ENCODE data around the gene NDUFB1. TPM values are rescaled to one million over a fixed set of nuclear protein-coding genes. Genes with fewer than 3 reads are reported as not detected.

The NDUFB1 gene
- total RNA-seq, 2 donors from 2014 or later: 167 to 185 TPM

DNA sequence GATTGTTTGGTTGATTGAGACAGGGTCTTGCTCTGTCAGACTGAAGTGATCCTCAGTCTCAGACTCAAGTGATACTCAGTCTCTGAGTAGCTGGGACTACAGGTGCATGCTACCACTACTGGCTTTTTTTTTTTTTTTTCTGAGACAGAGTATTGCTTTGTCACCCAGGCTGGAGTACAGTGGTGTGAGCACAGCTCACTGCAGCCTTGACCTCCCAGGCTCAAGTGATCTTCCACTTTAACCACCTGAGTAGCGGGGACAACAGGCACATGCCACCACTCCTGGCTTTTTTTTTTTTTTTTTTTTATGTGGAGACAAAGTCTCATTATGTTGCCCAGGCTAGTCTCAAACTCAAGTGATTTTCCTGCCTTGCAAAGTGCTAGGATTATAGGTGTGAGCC is 32.1 kb upstream of the NDUFB1 start:
- DNase-seq: no peak
- Histone ChIP-seq H3K36me3 (peaks cover 10% of the 10 kb centered on the region), H3K27ac (no peak overlapping the region), H3K4me1 (no peaks in the 10 kb centered on the region), H3K4me3 (no peak overlapping the region), H3K9ac (ENCODE audit: low read depth in 2 of 2, low read length in 2 of 2) (no peak overlapping the region), H3K9me3 (no peaks in the 10 kb centered on the region), H3K27me3 (no peaks in the 10 kb centered on the region)
- TF ChIP-seq, protein P1, sequence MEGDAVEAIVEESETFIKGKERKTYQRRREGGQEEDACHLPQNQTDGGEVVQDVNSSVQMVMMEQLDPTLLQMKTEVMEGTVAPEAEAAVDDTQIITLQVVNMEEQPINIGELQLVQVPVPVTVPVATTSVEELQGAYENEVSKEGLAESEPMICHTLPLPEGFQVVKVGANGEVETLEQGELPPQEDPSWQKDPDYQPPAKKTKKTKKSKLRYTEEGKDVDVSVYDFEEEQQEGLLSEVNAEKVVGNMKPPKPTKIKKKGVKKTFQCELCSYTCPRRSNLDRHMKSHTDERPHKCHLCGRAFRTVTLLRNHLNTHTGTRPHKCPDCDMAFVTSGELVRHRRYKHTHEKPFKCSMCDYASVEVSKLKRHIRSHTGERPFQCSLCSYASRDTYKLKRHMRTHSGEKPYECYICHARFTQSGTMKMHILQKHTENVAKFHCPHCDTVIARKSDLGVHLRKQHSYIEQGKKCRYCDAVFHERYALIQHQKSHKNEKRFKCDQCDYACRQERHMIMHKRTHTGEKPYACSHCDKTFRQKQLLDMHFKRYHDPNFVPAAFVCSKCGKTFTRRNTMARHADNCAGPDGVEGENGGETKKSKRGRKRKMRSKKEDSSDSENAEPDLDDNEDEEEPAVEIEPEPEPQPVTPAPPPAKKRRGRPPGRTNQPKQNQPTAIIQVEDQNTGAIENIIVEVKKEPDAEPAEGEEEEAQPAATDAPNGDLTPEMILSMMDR (IDR thresholded peaks at IDR 0.05): no peak
- intact Hi-C loops (cut with DNase I): no loop called here

DNA sequence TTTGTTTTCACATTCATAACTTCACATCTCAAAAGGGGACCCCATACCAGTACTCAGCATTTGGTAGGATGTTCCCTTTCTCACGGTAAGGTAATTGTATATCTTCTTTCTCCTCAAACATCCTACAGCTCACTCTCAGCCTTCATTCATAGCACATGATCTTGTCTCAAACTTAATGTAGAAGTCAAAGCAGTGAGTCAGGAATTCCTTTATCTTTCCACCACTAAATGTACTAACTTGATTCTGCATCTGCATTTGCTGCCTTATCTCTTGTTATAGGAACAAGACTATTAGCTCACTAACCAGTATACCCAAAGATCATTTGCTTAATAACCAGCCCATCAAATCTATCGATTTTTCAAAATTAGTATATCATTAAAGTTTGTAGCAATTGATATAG is 23.2 kb upstream of the NDUFB1 start:
- H3K9ac ChIP-seq (ENCODE audit: low read depth in 2 of 2, low read length in 2 of 2): no peak overlapping the region
- H3K4me1 ChIP-seq: no peaks in the 10 kb centered on the region
- intact Hi-C loops (cut with DNase I): no loop called here
- H3K9me3 ChIP-seq: no peaks in the 10 kb centered on the region
- TF ChIP-seq, protein P1 (IDR thresholded peaks at IDR 0.05): no peak
- H3K27ac ChIP-seq: no peak overlapping the region
- no peak for DNase-seq
- H3K36me3 ChIP-seq: peaks cover 9% of the 10 kb centered on the region
- H3K27me3 ChIP-seq: no peaks in the 10 kb centered on the region
- H3K4me3 ChIP-seq: no peak overlapping the region

- intact Hi-C loops (cut with DNase I): no loop called here
- Histone ChIP-seq H3K9me3 (no peaks in the 10 kb centered on the region), H3K4me3 (no peak overlapping the region), H3K36me3 (peaks cover 9% of the 10 kb centered on the region), H3K9ac (ENCODE audit: low read depth in 2 of 2, low read length in 2 of 2) (no peak overlapping the region), H3K27me3 (no peaks in the 10 kb centered on the region), H3K27ac (no peak overlapping the region), H3K4me1 (no peaks in the 10 kb centered on the region)
- TF ChIP-seq, protein P1 (IDR thresholded peaks at IDR 0.05): no peak
- DNase-seq: no peak
These were observed 22.5 kb upstream of the NDUFB1 start for GRCh38 chr14:92143962-92144361.

DNA sequence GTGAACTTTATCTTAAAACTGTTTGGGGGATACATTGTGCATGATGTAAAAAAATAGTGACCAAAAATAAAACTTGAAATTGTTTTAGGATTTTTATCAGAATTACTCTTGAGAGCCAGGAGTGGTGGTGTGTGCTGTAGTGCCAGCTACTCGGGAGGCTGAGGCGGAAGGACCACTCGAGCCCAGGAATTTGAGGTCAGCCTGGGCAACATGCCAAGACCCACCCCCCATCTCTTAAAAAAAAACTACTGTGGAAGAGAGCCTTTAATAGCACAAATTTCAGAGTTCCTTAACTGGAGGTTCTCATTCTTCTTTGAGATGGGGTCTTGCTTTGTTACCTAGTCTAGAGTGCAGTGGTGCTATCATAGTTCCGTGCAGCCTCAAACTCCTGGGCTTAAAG is 21.8 kb upstream of the NDUFB1 start:
- Histone ChIP-seq H3K9me3 (no peaks in the 10 kb centered on the region), H3K27ac (no peak overlapping the region), H3K4me1 (no peaks in the 10 kb centered on the region), H3K9ac (ENCODE audit: low read depth in 2 of 2, low read length in 2 of 2) (no peak overlapping the region), H3K4me3 (no peak overlapping the region), H3K27me3 (no peaks in the 10 kb centered on the region), H3K36me3 (peaks cover 10% of the 10 kb centered on the region)
- TF ChIP-seq, protein P1 (IDR thresholded peaks at IDR 0.05): no peak
- intact Hi-C loops (cut with DNase I): no loop called here
- DNase-seq: no peak

- H3K4me1 ChIP-seq: no peaks in the 10 kb centered on the region
- H3K9ac ChIP-seq (ENCODE audit: low read depth in 2 of 2, low read length in 2 of 2): no peak overlapping the region
- no peaks in the 10 kb centered on the region for H3K9me3 ChIP-seq
- intact Hi-C loops (cut with DNase I): loop anchor here (10.0 kb wide), 1 partner anchor 320 kb away; no protein-coding TSS in a partner anchor
- H3K4me3 ChIP-seq: no peak overlapping the region
- H3K27ac ChIP-seq: no peak overlapping the region
- TF ChIP-seq, protein P1 (IDR thresholded peaks at IDR 0.05): peak; percentile 47
- H3K36me3 ChIP-seq: peaks cover 7% of the 10 kb centered on the region
- DNase-seq: no peak
- H3K27me3 ChIP-seq: no peaks in the 10 kb centered on the region
These were observed 13.8 kb upstream of the NDUFB1 start for GRCh38 chr14:92135269-92135668.
